ENCODE results near the gene PNKD. TPM values are rescaled to one million over a fixed set of nuclear protein-coding genes. Genes with fewer than 3 reads are reported as not detected.
A peak's percentile ranks its signal among the peaks of the same experiment; 100 is the strongest.

PNKD gene
- total RNA-seq, 1 donor from 2014 or later, result 66.2 TPM

DNA sequence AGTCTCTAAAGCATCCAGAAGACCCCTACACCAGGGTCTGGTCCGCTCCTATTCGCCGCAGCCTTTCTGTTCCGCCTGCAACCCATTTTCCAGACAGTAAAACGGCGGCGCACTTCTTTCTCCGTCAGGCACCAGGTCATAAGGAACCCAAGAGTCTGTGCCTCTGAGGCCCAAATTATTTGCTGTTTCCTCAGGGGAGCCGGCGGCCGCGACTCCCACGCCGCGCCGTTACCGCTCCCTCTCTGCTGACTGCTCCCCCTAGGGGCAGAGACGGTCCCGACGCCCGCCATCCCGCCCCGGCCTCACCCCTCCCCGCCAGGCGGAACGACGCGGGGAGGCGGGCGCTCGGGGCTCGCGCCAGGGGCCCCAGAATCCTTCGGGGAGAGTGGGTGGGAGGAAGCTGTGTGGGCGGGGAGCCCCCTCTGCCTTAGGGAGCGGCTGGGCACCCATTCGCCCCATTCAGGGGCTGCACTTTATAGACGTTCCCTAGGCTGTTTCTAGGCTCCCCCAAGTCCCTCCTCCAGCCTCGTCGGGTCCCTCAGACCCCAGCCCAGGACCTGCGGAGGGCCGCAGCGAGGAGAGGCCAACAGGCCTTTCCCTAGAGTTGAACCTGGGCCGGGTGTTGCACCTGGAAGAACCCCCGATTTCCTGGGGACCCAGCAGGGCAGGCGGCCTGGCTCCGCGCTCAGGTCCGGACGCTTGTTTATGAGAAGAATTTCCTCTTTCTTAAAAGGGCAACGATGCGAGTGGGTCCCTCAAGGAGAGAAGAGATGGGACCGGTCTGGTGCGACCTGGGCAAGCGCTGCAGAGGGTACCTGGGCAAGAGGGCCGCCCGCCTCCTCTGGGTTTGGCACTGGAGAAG lies 125.7 kb downstream of the PNKD start:
- peak; percentile 96 for DNase-seq (ENCODE audit: low spot score)

Other genes starting within 250 kb of the PNKD start
- 5.6 TPM for gene RUFY4, start 201.3 kb upstream of the PNKD start, total RNA-seq
- 7.7 TPM for gene CXCR2, start 144.5 kb upstream of the PNKD start, total RNA-seq
- gene CXCR1, start 103.6 kb upstream of the PNKD start, total RNA-seq, result not detected
- gene ARPC2, start 53.3 kb upstream of the PNKD start, total RNA-seq, result 520 TPM
- gene GPBAR1, start 9.5 kb upstream of the PNKD start, total RNA-seq, result 1.5 TPM
- gene AAMP, start 382 bp upstream of the PNKD start, total RNA-seq, result 82.0 TPM
- gene TMBIM1, start 22.0 kb downstream of the PNKD start, total RNA-seq, result 256 TPM
- gene CATIP, start 86.3 kb downstream of the PNKD start, total RNA-seq, result not detected
- gene SLC11A1, start 111.8 kb downstream of the PNKD start, total RNA-seq, result 16.5 TPM
- gene CTDSP1, start 129.3 kb downstream of the PNKD start, total RNA-seq, result 153 TPM
- not detected for gene VIL1, start 148.6 kb downstream of the PNKD start, total RNA-seq